Measurements from ENCODE around the gene CRABP1. TPM values are rescaled to one million over a fixed set of nuclear protein-coding genes. Genes with fewer than 3 reads are reported as not detected.

CRABP1 gene
- total and polyA plus RNA-seq, 10 donors = 3.5 to 159 (median 29.8) TPM

- Histone ChIP-seq H3K27ac (no peak overlapping the region), H3K4me3 (no peak overlapping the region), H3K9me3 (no peaks in the 10 kb centered on the region), H3K4me1 (peaks cover 0 to 9% (median 2%) of the 10 kb centered on the region in 6 donors), H3K36me3 (no peaks in the 10 kb centered on the region), H3K27me3 (replicated peaks in 1 of 7) (no peaks in the 10 kb centered on the region)
- intact Hi-C loops (cut with DNase I; ENCODE audit: low total_unique reads) = no loop called here
- TF ChIP-seq POLR2AphosphoS5 (IDR thresholded peaks at IDR 0.05) (no peak), POLR2A (IDR thresholded peaks at IDR 0.05) (no peak), CTCF (IDR thresholded peaks at IDR 0.05 in 8 of 11, conservative IDR thresholded peaks at IDR 0.05 in 3 of 11) (no peak)
- WGBS, 5 donors = 25 to 48% (median 28%) methylated on average over 4 of the region's 4 CpGs
- no peak for DNase-seq
Measured at GRCh38 chr15:78329625-78330024, 10.5 kb upstream of the CRABP1 start.

GRCh38 chr15:78334845-78335244 is 5.3 kb upstream of the CRABP1 start:
- H3K9me3 ChIP-seq = no peaks in the 10 kb centered on the region
- peaks cover 0 to 6% (median 3%) of the 10 kb centered on the region in 6 donors for H3K4me1 ChIP-seq
- intact Hi-C loops (cut with DNase I; ENCODE audit: low total_unique reads) = no loop called here
- no peaks in the 10 kb centered on the region for H3K36me3 ChIP-seq
- no peak overlapping the region for H3K27ac ChIP-seq
- H3K27me3 ChIP-seq (replicated peaks in 1 of 7) = peaks cover 0 to 42% (median 12%) of the 10 kb centered on the region in 7 donors
- no peak overlapping the region for H3K4me3 ChIP-seq
- TF ChIP-seq POLR2AphosphoS5 (IDR thresholded peaks at IDR 0.05) (no peak), POLR2A (IDR thresholded peaks at IDR 0.05) (no peak), CTCF (IDR thresholded peaks at IDR 0.05 in 8 of 11, conservative IDR thresholded peaks at IDR 0.05 in 3 of 11) (no peak)
- WGBS, 5 donors = 86 to 99% (median 89%) methylated on average over 3 of the region's 3 CpGs
- no peak for DNase-seq

- no peaks in the 10 kb centered on the region for H3K9me3 ChIP-seq
- H3K27ac ChIP-seq = no peak overlapping the region
- DNase-seq = peak; percentile 14
- peaks cover 0 to 54% (median 23%) of the 10 kb centered on the region in 7 donors for H3K27me3 ChIP-seq (replicated peaks in 1 of 7)
- no peak for TF ChIP-seq POLR2A (IDR thresholded peaks at IDR 0.05)
- H3K4me1 ChIP-seq = peaks cover 0 to 16% (median 12%) of the 10 kb centered on the region in 6 donors
- H3K36me3 ChIP-seq = no peaks in the 10 kb centered on the region
- intact Hi-C loops (cut with DNase I; ENCODE audit: low total_unique reads) = no loop called here
- 77 to 92% (median 90%) methylated on average over 4 of the region's 4 CpGs for WGBS, 5 donors
- no peak overlapping the region for H3K4me3 ChIP-seq
Measured at GRCh38 chr15:78335985-78336384, 4.2 kb upstream of the CRABP1 start.

GRCh38 chr15:78338781-78339180 is 1.4 kb upstream of the CRABP1 start:
- intact Hi-C loops (cut with DNase I; ENCODE audit: low total_unique reads) = no loop called here
- 75 to 80% (median 78%) methylated on average over 7 of the region's 7 CpGs for WGBS, 5 donors
- no peak overlapping the region for H3K4me3 ChIP-seq
- TF ChIP-seq POLR2A (IDR thresholded peaks at IDR 0.05) (no peak), POLR2AphosphoS5 (IDR thresholded peaks at IDR 0.05) (no peak), CTCF (IDR thresholded peaks at IDR 0.05 in 8 of 11, conservative IDR thresholded peaks at IDR 0.05 in 3 of 11) (no peak)
- H3K9me3 ChIP-seq = no peaks in the 10 kb centered on the region
- H3K36me3 ChIP-seq = no peaks in the 10 kb centered on the region
- H3K27me3 ChIP-seq (replicated peaks in 1 of 7) = peaks cover 0 to 81% (median 38%) of the 10 kb centered on the region in 7 donors
- H3K27ac ChIP-seq = no peak overlapping the region
- DNase-seq = peak; percentile 25
- H3K4me1 ChIP-seq = peaks cover 0 to 28% (median 15%) of the 10 kb centered on the region in 6 donors

- peak; percentile 31 for DNase-seq
- H3K27ac ChIP-seq = no peak overlapping the region
- no peaks in the 10 kb centered on the region for H3K9me3 ChIP-seq
- WGBS, 5 donors = 28 to 49% (median 36%) methylated on average over 13 to 17 of the region's 17 CpGs
- H3K4me1 ChIP-seq = peaks cover 0 to 28% (median 15%) of the 10 kb centered on the region in 6 donors
- H3K4me3 ChIP-seq = no peak overlapping the region
- no peaks in the 10 kb centered on the region for H3K36me3 ChIP-seq
- intact Hi-C loops (cut with DNase I; ENCODE audit: low total_unique reads) = no loop called here
- TF ChIP-seq CTCF (IDR thresholded peaks at IDR 0.05 in 8 of 11, conservative IDR thresholded peaks at IDR 0.05 in 3 of 11) = no peak
- no peak for TF ChIP-seq POLR2A (IDR thresholded peaks at IDR 0.05)
- no peak for TF ChIP-seq POLR2AphosphoS5 (IDR thresholded peaks at IDR 0.05)
- H3K27me3 ChIP-seq (replicated peaks in 1 of 7) = peaks cover 0 to 87% (median 38%) of the 10 kb centered on the region in 7 donors
Measured at GRCh38 chr15:78339559-78339958, 594 bp upstream of the CRABP1 start.

Measured in spleen (tissue), 11 donors.